Neural cell (in vitro differentiated cells): Measurements from ENCODE around the gene CBLB. TPM values are rescaled to one million over a fixed set of nuclear protein-coding genes. Genes with fewer than 3 reads are reported as not detected.

ENCODE experiments used
- H2AFZ ChIP-seq: fragments of 200-600, 300-800 bp; sonication (generic), shearing (Covaris generic); 2 replicates; pipeline ENCODE4 v1.6.0; 2014; ENCODE audit warnings: low read depth, mild to moderate bottlenecking, antibody characterized with exemption, low read length, moderate library complexity
- H3F3A ChIP-seq: fragments of 200-600 bp; shearing (Covaris generic); 2 replicates; pipeline ENCODE4 v1.6.1; 2016; ENCODE audit warnings: mild to moderate bottlenecking, moderate library complexity, mixed read lengths, antibody characterized with exemption, low read length; ENCODE audit not compliant: insufficient read depth, poor library complexity, severe bottlenecking
- H3K27ac ChIP-seq: fragments of 200-600, 300-800 bp; sonication (generic), shearing (Covaris generic); 2 replicates; pipeline ENCODE4 v1.5.1; 2014; ENCODE audit warnings: mild to moderate bottlenecking, low read length, moderate library complexity
- H3K27me3 ChIP-seq: fragments of 300-800, 200-600 bp; sonication (generic), shearing (Covaris generic); 2 replicates; pipeline ENCODE4 v1.6.0; 2014; ENCODE audit warnings: mild to moderate bottlenecking, low read depth, low read length, moderate library complexity; ENCODE audit not compliant: insufficient read depth
- H3K36me3 ChIP-seq: fragments of 300-800, 200-600 bp; sonication (generic), shearing (Covaris generic); 2 replicates; pipeline ENCODE4 v1.5.1; 2014; ENCODE audit warnings: mild to moderate bottlenecking, antibody characterized with exemption, low read length, moderate library complexity; ENCODE audit not compliant: insufficient read depth
- H3K4me2 ChIP-seq: fragments of 300-800, 200-600 bp; sonication (generic), shearing (Covaris generic); 2 replicates; pipeline ENCODE4 v1.6.0; 2014; ENCODE audit warnings: mild to moderate bottlenecking, low read length
- H3K4me3 ChIP-seq: fragments of 300-800, 200-600 bp; sonication (generic), shearing (Covaris generic); 2 replicates; pipeline ENCODE4 v1.5.1; 2014; ENCODE audit warnings: mild to moderate bottlenecking, low read length, moderate library complexity
- H3K79me2 ChIP-seq: fragments of 200-600 bp; shearing (Covaris generic); replicated peaks from 2 replicates; pipeline ENCODE4 v1.6.0; 2014; ENCODE audit warnings: mild to moderate bottlenecking, low read length, moderate library complexity; ENCODE audit not compliant: insufficient read depth
- H3K9ac ChIP-seq: fragments of 300-800, 200-600 bp; sonication (generic), shearing (Covaris generic); 2 replicates; pipeline ENCODE4 v1.6.1; 2016; ENCODE audit warnings: mild to moderate bottlenecking, low read length, mixed read lengths
- H3K9me2 ChIP-seq: fragments of 200-600 bp; shearing (Covaris generic); 2 replicates; pipeline ENCODE4 v1.6.1; 2016; ENCODE audit warnings: mild to moderate bottlenecking, low read length, mixed read lengths; ENCODE audit not compliant: insufficient read depth
- H3K9me3 ChIP-seq: fragments of 200-600, 300-800 bp; sonication (generic), shearing (Covaris generic); 2 replicates; pipeline ENCODE4 v1.6.1; 2016; ENCODE audit warnings: mild to moderate bottlenecking, mixed run types, low read length, moderate library complexity, mixed read lengths
- H4K20me1 ChIP-seq: fragments of 200-600 bp; shearing (Covaris generic); 2 replicates; pipeline ENCODE4 v1.6.1; 2016; ENCODE audit warnings: mild to moderate bottlenecking, mixed run types; ENCODE audit not compliant: insufficient read depth
- CTCF ChIP-seq: fragments of 450-650 bp; IDR thresholded peaks from 2 replicates; pipeline ENCODE4 v1.5.1; 2014; ENCODE audit warnings: antibody characterized with exemption, mild to moderate bottlenecking, moderate library complexity; ENCODE audit not compliant: poor library complexity, severe bottlenecking
- EP300 ChIP-seq: fragments of 450-650 bp; conservative IDR thresholded peaks from 2 replicates; pipeline ENCODE4 v1.6.1; 2014; ENCODE audit warnings: antibody characterized with exemption, mild to moderate bottlenecking, moderate library complexity; ENCODE audit not compliant: poor library complexity, severe bottlenecking
- EZH2 ChIP-seq: fragments of 200-600, 300-800 bp; shearing (Covaris generic), sonication (generic); IDR thresholded peaks from 2 replicates; pipeline ENCODE4 v1.6.1; 2014; ENCODE audit warnings: antibody characterized with exemption, low read length, borderline replicate concordance, mild to moderate bottlenecking; ENCODE audit not compliant: insufficient read depth, poor library complexity, severe bottlenecking
- MXI1 ChIP-seq: fragments of 450-650 bp; conservative IDR thresholded peaks from 2 replicates; pipeline ENCODE4 v1.6.1; 2014; ENCODE audit warnings: antibody characterized with exemption, mild to moderate bottlenecking; ENCODE audit not compliant: poor library complexity, severe bottlenecking
- POLR2AphosphoS5 ChIP-seq: IDR thresholded peaks from 2 replicates; pipeline ENCODE4 v1.6.1; 2012
- RAD21 ChIP-seq: fragments of 450-650 bp; conservative IDR thresholded peaks from 2 replicates; pipeline ENCODE4 v1.6.1; 2014; ENCODE audit warnings: antibody characterized with exemption, mild to moderate bottlenecking, moderate library complexity
- REST ChIP-seq: IDR thresholded peaks from 2 replicates; pipeline ENCODE4 v1.6.1; 2012; ENCODE audit warnings: borderline replicate concordance
- SMC3 ChIP-seq: fragments of 450-650 bp; conservative IDR thresholded peaks from 2 replicates; pipeline ENCODE4 v1.6.1; 2014; ENCODE audit warnings: antibody characterized with exemption, mild to moderate bottlenecking, moderate library complexity; ENCODE audit not compliant: poor library complexity
- TAF1 ChIP-seq: IDR thresholded peaks from 2 replicates; pipeline ENCODE4 v1.6.1; 2012; ENCODE audit warnings: low read depth
- polyA plus RNA-seq: library from polyadenylated mRNA; depleted of rRNA; stranded (reverse); fragments of >200 nt; gene quantifications from 2 replicates; pipeline ENCODE4 v1.2.3, GENCODE V29; 2014

CBLB gene
- polyA plus RNA-seq, 1 donor from 2014 or later = 36.4 TPM

GRCh38 chr3:105672996-105673395 is 195.8 kb downstream of the CBLB start:
- Histone ChIP-seq H2AFZ (no peak overlapping the region), H3K27me3 (no peaks in the 10 kb centered on the region), H3K27ac (no peak overlapping the region), H3F3A (no peaks in the 10 kb centered on the region), H3K9ac (no peak overlapping the region), H3K4me3 (no peak overlapping the region), H3K9me2 (no peaks in the 10 kb centered on the region), H3K4me2 (no peak overlapping the region), H4K20me1 (no peaks in the 10 kb centered on the region), H3K36me3 (peaks cover 19% of the 10 kb centered on the region), H3K79me2 (no peaks in the 10 kb centered on the region), H3K9me3 (no peaks in the 10 kb centered on the region)
- TF ChIP-seq SMC3 (no peak), REST (no peak), POLR2AphosphoS5 (no peak), TAF1 (no peak), EZH2 (no peak), EP300 (no peak), MXI1 (no peak), RAD21 (no peak), CTCF (no peak)

GRCh38 chr3:105662306-105662705 is 206.5 kb downstream of the CBLB start:
- Histone ChIP-seq H3K27ac (no peak overlapping the region), H3K9ac (no peak overlapping the region), H3K27me3 (no peaks in the 10 kb centered on the region), H3K36me3 (peaks cover 10% of the 10 kb centered on the region), H4K20me1 (no peaks in the 10 kb centered on the region), H3K4me3 (no peak overlapping the region), H3K9me2 (no peaks in the 10 kb centered on the region), H3K4me2 (no peak overlapping the region), H2AFZ (no peak overlapping the region), H3K79me2 (peaks cover 3% of the 10 kb centered on the region), H3K9me3 (no peaks in the 10 kb centered on the region), H3F3A (no peaks in the 10 kb centered on the region)
- TF ChIP-seq EP300 = no peak
- no peak for TF ChIP-seq SMC3
- no peak for TF ChIP-seq MXI1
- TF ChIP-seq REST = no peak
- TF ChIP-seq CTCF = no peak
- no peak for TF ChIP-seq RAD21
- no peak for TF ChIP-seq EZH2
- TF ChIP-seq TAF1 = no peak
- no peak for TF ChIP-seq POLR2AphosphoS5
